ENCODE measurements around the gene LRP1-AS.

- TF ChIP-seq CTCF (conservative IDR thresholded peaks at IDR 0.05; ENCODE audit: low read depth, low read length) = no peak
- no peak for TF ChIP-seq EZH2phosphoT487 (IDR thresholded peaks at IDR 0.05; ENCODE audit: borderline replicate concordance, low read length)
- TF ChIP-seq EZH2 (IDR thresholded peaks at IDR 0.05; ENCODE audit: low read length, unreplicated experiment) = no peak
Measured at GRCh38 chr12:57158186-57158585, 10.8 kb upstream of the LRP1-AS start.
